Body of pancreas (tissue), 4 donors: ENCODE data around the gene DCBLD1. TPM values are rescaled to one million over a fixed set of nuclear protein-coding genes. Genes with fewer than 3 reads are reported as not detected.

Experiments used
- ATAC-seq: fragments of 150-250 bp; one replicate; pipeline ENCODE4 v1.9.1; 2016
- DNase-seq, 4 donors: peaks; one replicate each; pipeline ENCODE4 v3.0.0-alpha.2; 2019
- H3K27ac ChIP-seq, 4 donors: fragments of 200-600 bp; sonication (generic); 1 replicate in 3 of 4; 2 replicates in 1 of 4; pipeline versions ENCODE4 v1.5.1 to v1.6.1; 2016 to 2019; ENCODE audit warnings: mild to moderate bottlenecking in 1 of 4, mixed read lengths in 1 of 4, moderate library complexity in 1 of 4
- H3K27me3 ChIP-seq, 2 donors: fragments of 200-600 bp; sonication (generic); one replicate each; pipeline ENCODE4 v1.6.0; 2016; ENCODE audit warnings: mild to moderate bottlenecking in 1 of 2
- H3K36me3 ChIP-seq, 2 donors: fragments of 200-600 bp; sonication (generic); replicated peaks in 1 of 2; 2 replicates each; pipeline ENCODE4 v1.5.1; 2016; ENCODE audit warnings: low read depth in 2 of 2; ENCODE audit not compliant: insufficient read depth in 1 of 2
- H3K4me1 ChIP-seq: fragments of 200-600 bp; sonication (generic); one replicate; pipeline ENCODE4 v1.6.0; 2016
- H3K4me3 ChIP-seq, 2 donors: fragments of 200-600 bp; sonication (generic); 1 replicate in 1 of 2; 2 replicates in 1 of 2; pipeline ENCODE4 v1.5.1; 2016 to 2019
- H3K9me3 ChIP-seq, 3 donors: fragments of 200-600 bp; sonication (generic); 1 replicate in 2 of 3; 2 replicates in 1 of 3; pipeline ENCODE4 v1.5.1; 2016
- POLR2A ChIP-seq, 3 donors: fragments of 450-650 bp; IDR thresholded peaks; one replicate each; pipeline ENCODE4 v1.6.1; 2016; ENCODE audit warnings: antibody characterized with exemption in 3 of 3, mild to moderate bottlenecking in 2 of 3
- WGBS, 2 donors: methylation state at CpG; one replicate each; pipeline ENCODE4 v1.1.5; 2017; 5-methylcytosine and 5-hydroxymethylcytosine counted together
- intact Hi-C: fragments of 100-400 bp; cut with DNase I; formaldehyde crosslinking; loops from one replicate; pipeline ENCODE4 v1.15.1; 2023
- total RNA-seq, 2 donors: library from RNA; depleted of rRNA; stranded (reverse); fragments of >200 nt; gene quantifications; one replicate each; pipeline ENCODE4 v1.1.0, GENCODE V29; 2016
- TF ChIP-seq, protein P1 (sequence below), 7 experiments: fragments of 450-650 bp in 4 of 7; fragments of 200-600 bp in 3 of 7; sonication (generic) in 3 of 7; IDR thresholded peaks; one replicate each; pipeline ENCODE4 v1.5.1; 2016 to 2019; ENCODE audit warnings: antibody characterized with exemption in 7 of 7

Gene DCBLD1
- total RNA-seq, 2 donors from 2014 or later, result 10.6 to 11.5 TPM

DNA sequence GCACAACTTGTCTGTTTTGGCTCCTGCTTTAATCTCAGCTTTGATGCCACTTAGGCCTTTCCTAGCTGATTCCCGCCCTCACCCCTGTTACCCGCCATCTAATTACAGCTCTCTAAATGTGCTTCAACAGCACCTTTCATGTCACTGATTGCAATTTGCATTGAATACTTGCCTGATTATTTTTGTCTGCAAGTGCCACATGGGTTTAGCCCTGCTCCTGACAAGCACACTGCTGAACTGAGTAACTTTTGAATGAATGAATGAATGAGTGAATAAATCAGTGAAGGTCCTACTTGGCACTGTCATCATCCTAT is 591 bp upstream of the DCBLD1 start:
- H3K9me3 ChIP-seq, result no peaks in the 10 kb centered on the region
- H3K4me1 ChIP-seq, result peaks cover 28% of the 10 kb centered on the region
- H3K27ac ChIP-seq, result peak overlapping the region; percentile 81 to 95 (median 88)
- no peaks in the 10 kb centered on the region for H3K27me3 ChIP-seq
- WGBS, 2 donors, result 58 to 65% methylated on average over 2 of the region's 2 CpGs
- H3K36me3 ChIP-seq, result no peaks in the 10 kb centered on the region
- no peak for TF ChIP-seq POLR2A (IDR thresholded peaks at IDR 0.05)
- TF ChIP-seq, protein P1, sequence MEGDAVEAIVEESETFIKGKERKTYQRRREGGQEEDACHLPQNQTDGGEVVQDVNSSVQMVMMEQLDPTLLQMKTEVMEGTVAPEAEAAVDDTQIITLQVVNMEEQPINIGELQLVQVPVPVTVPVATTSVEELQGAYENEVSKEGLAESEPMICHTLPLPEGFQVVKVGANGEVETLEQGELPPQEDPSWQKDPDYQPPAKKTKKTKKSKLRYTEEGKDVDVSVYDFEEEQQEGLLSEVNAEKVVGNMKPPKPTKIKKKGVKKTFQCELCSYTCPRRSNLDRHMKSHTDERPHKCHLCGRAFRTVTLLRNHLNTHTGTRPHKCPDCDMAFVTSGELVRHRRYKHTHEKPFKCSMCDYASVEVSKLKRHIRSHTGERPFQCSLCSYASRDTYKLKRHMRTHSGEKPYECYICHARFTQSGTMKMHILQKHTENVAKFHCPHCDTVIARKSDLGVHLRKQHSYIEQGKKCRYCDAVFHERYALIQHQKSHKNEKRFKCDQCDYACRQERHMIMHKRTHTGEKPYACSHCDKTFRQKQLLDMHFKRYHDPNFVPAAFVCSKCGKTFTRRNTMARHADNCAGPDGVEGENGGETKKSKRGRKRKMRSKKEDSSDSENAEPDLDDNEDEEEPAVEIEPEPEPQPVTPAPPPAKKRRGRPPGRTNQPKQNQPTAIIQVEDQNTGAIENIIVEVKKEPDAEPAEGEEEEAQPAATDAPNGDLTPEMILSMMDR (IDR thresholded peaks at IDR 0.05), result no peak
- intact Hi-C loops, result no loop called here
- no peak for ATAC-seq
- H3K4me3 ChIP-seq, result peak overlapping the region in 1 of 2 donors; percentile 26
- no peak for DNase-seq

DNA sequence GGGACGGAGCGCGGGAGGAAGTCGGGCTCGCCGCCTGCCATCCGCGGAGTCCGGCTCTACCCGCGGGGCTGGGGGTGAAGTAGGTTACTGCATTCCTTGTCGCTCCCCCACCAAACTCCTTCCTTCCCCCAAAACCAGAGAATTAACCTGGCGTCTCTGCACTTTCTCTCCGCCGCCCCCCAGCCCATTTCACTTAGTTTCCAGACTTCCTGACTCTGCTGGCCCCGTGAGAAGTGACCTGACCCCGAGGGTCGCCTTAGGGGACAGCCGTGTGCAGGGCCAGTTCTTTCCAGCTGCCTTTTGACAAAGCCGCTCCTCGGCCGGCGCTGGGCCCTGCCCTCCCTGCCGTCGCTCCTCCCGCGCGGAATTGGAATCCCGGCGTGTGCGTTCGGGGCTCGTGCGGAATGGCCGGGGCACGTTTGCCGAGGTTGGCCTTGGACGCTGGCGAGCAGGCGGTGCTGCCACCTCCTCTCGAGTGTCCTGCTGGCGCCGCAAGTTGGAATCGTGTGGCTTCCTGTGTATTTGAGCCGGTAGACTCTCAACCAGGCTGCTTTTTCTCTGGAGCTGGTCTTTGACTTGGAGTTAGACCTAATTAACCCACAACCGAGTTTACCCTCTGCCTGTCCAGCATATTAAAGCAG is 650 bp downstream of the DCBLD1 start:
- WGBS, 2 donors, result 0 to 1% methylated on average over 17 to 46 of the region's 46 CpGs
- Histone ChIP-seq H3K27me3 (no peaks in the 10 kb centered on the region), H3K36me3 (no peaks in the 10 kb centered on the region), H3K4me1 (peaks cover 28% of the 10 kb centered on the region), H3K27ac (peak overlapping the region; percentile 81 to 95 (median 88)), H3K9me3 (no peaks in the 10 kb centered on the region), H3K4me3 (peak overlapping the region; percentile 21 to 62)
- DNase-seq (peak; percentile 70 to 79 (median 74)), ATAC-seq (peak; percentile 57)
- intact Hi-C loops, result no loop called here
- TF ChIP-seq, protein P1 (IDR thresholded peaks at IDR 0.05), result no peak
- peak in 2 of 3 donors; percentile 66 to 78 for TF ChIP-seq POLR2A (IDR thresholded peaks at IDR 0.05)

- ATAC-seq, result no peak
- Histone ChIP-seq H3K9me3 (no peaks in the 10 kb centered on the region), H3K4me3 (peak overlapping the region; percentile 21 to 62), H3K36me3 (no peaks in the 10 kb centered on the region), H3K27ac (peak overlapping the region; percentile 81 to 95 (median 88)), H3K4me1 (peaks cover 28% of the 10 kb centered on the region), H3K27me3 (no peaks in the 10 kb centered on the region)
- WGBS, 2 donors, result 0% methylated on average over 7 of the region's 7 CpGs
- intact Hi-C loops, result no loop called here
- DNase-seq, result peak in 1 of 4 donors; percentile 17
- no peak for TF ChIP-seq POLR2A (IDR thresholded peaks at IDR 0.05)
- TF ChIP-seq, protein P1 (IDR thresholded peaks at IDR 0.05), result no peak
Observed at GRCh38 chr6:117483645-117484016, 1.2 kb downstream of the DCBLD1 start.

DNA sequence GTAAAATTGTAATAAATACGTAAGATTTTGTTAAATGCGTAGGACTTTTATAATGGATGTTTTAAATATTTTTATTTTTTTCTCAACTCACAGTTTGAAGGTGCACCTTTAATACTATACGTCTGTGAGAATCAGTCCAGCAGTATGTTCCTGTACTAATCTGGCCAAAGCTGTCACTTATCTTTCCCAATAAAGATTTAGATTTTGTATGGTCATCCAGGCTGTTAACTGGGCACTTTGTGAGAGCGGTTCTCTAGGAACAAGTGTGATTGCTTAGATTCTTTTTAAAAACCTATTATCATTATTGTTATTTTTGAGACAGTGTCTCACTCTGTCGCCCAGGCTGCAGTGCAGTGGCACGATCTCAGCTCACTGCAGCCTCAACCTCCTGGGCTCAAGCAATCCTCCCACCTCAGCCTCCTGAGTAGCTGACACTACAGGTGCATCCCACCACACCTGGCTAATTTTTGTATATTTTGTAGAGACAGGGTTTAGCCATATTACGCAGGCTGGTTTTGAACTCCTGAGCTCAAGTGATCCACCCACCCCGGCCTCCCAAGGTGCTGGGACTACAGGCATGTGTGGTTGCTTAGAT is 1.7 kb downstream of the DCBLD1 start:
- TF ChIP-seq POLR2A (IDR thresholded peaks at IDR 0.05), result no peak
- TF ChIP-seq, protein P1 (IDR thresholded peaks at IDR 0.05), result no peak
- peaks cover 28% of the 10 kb centered on the region for H3K4me1 ChIP-seq
- intact Hi-C loops, result no loop called here
- 46 to 55% methylated on average over 8 of the region's 8 CpGs for WGBS, 2 donors
- H3K4me3 ChIP-seq, result peak overlapping the region in 1 of 2 donors; percentile 62
- DNase-seq (no peak), ATAC-seq (no peak)
- no peaks in the 10 kb centered on the region for H3K9me3 ChIP-seq
- H3K27me3 ChIP-seq, result no peaks in the 10 kb centered on the region
- H3K36me3 ChIP-seq, result no peaks in the 10 kb centered on the region
- peak overlapping the region in 3 of 4 donors; percentile 81 to 95 (median 92) for H3K27ac ChIP-seq

DNA sequence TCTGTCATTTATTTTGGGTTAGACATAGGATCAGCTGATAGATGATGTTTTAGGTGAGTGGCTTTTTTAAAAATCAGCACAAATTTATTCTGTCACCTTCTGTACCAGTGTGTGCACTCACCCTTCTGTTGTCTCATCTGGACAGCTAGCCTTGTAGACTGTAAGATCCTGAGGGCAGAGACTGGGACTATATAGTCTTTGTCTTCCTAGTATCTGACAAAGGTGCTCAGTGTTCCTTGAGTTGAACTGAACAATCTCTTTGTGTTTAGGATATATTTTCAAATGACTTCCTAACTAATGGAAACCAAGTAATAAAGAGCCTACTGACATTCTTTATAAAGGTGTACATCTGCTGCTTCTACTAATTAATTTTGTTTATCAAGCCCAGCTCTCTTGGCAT is 3.0 kb downstream of the DCBLD1 start:
- ATAC-seq, result no peak
- Histone ChIP-seq H3K27ac (no peak overlapping the region), H3K4me1 (peaks cover 28% of the 10 kb centered on the region), H3K36me3 (no peaks in the 10 kb centered on the region), H3K4me3 (no peak overlapping the region), H3K9me3 (no peaks in the 10 kb centered on the region), H3K27me3 (no peaks in the 10 kb centered on the region)
- TF ChIP-seq, protein P1 (IDR thresholded peaks at IDR 0.05), result no peak
- TF ChIP-seq POLR2A (IDR thresholded peaks at IDR 0.05), result no peak
- no peak for DNase-seq
- intact Hi-C loops, result no loop called here
